ENCODE results near the gene MDH1B. TPM values are rescaled to one million over a fixed set of nuclear protein-coding genes. Genes with fewer than 3 reads are reported as not detected.

MDH1B gene
- total RNA-seq, 1 donor from 2014 or later = 3.3 TPM

GRCh38 chr2:206688990-206689389 lies 76.1 kb downstream of the MDH1B start:
- ATAC-seq = no peak
- no peak for TF ChIP-seq CTCF (IDR thresholded peaks at IDR 0.05)
- Histone ChIP-seq H3K4me1 (no peaks in the 10 kb centered on the region), H3K36me3 (no peaks in the 10 kb centered on the region), H3K9me3 (no peaks in the 10 kb centered on the region), H3K27ac (no peak overlapping the region), H3K27me3 (ENCODE audit: low read depth) (no peaks in the 10 kb centered on the region), H3K4me3 (no peak overlapping the region)
- intact Hi-C loops (cut with DNase I) = no loop called here
- DNase-seq = no peak

GRCh38 chr2:206688453-206688852 lies 76.7 kb downstream of the MDH1B start:
- no peaks in the 10 kb centered on the region for H3K36me3 ChIP-seq
- no peak for TF ChIP-seq CTCF (IDR thresholded peaks at IDR 0.05)
- no peaks in the 10 kb centered on the region for H3K4me1 ChIP-seq
- ATAC-seq = no peak
- no peak overlapping the region for H3K4me3 ChIP-seq
- no peaks in the 10 kb centered on the region for H3K27me3 ChIP-seq (ENCODE audit: low read depth)
- H3K9me3 ChIP-seq = no peaks in the 10 kb centered on the region
- no peak for DNase-seq
- no peak overlapping the region for H3K27ac ChIP-seq
- intact Hi-C loops (cut with DNase I) = no loop called here

Small RNAs within 50 kb of the gene (microRNA-seq; reads per million reads assigned to microRNA genes)
- not detected for gene MIR3130-1 (ENCODE audit: borderline number of aligned reads)
- not detected for gene MIR3130-2 (ENCODE audit: borderline number of aligned reads)

Other genes starting within 250 kb of the MDH1B start
- not detected for gene FAM237A, start 122.8 kb downstream of the MDH1B start, total RNA-seq
- not detected for gene DYTN, start 46.9 kb downstream of the MDH1B start, total RNA-seq
- 18.2 TPM for gene FASTKD2, start 278 bp upstream of the MDH1B start, total RNA-seq
- not detected for gene CPO, start 174.2 kb upstream of the MDH1B start, total RNA-seq